H1 (cell line): Measurements from ENCODE around the gene FKBP8. TPM values are rescaled to one million over a fixed set of nuclear protein-coding genes. Genes with fewer than 3 reads are reported as not detected.

Source experiments
- CTCF ChIA-PET: fragments of 300-600 bp; sonication (Branson Sonifier 250); formaldehyde crosslinking; loops from one replicate; lab custom pipeline; 2021; ENCODE audit not compliant: partially characterized antibody; lab: Charles Lee
- POLR2A ChIA-PET: fragments of 300-600 bp; sonication (Branson Sonifier 250); formaldehyde crosslinking; loops from one replicate; lab custom pipeline; 2021; ENCODE audit warnings: inconsistent platforms; ENCODE audit not compliant: partially characterized antibody; lab: Charles Lee
- DNase-seq, 2 experiments: peaks; one replicate each; pipeline versions ENCODE4 v3.0.0 to v3.0.0-alpha.2; 2010 to 2022; ENCODE audit warnings: low spot score in 2 of 2, low read depth in 1 of 2, mixed read lengths in 1 of 2
- FAIRE-seq: peaks from 2 replicates; lab custom pipeline; 2011; peaks lifted over from hg19 to GRCh38; lab: Jason Lieb, UNC
- H2AFZ ChIP-seq: 2 replicates; pipeline ENCODE4 v1.8.1; 2012; ENCODE audit warnings: low read length, inconsistent platforms
- H2AK5ac ChIP-seq: 2 replicates; pipeline ENCODE4 v1.6.1; 2013; ENCODE audit warnings: low read depth, low read length
- H2BK120ac ChIP-seq: replicated peaks from 2 replicates; pipeline ENCODE3; 2013; ENCODE audit warnings: low read depth, low read length, inconsistent platforms
- H2BK12ac ChIP-seq: 2 replicates; pipeline ENCODE4 v1.6.1; 2013; ENCODE audit warnings: low read depth, low read length
- H2BK15ac ChIP-seq: 2 replicates; pipeline ENCODE4 v1.6.1; 2013; ENCODE audit warnings: low read length
- H2BK20ac ChIP-seq: 2 replicates; pipeline ENCODE4 v1.6.1; 2013; ENCODE audit warnings: low read length
- H2BK5ac ChIP-seq: 2 replicates; pipeline ENCODE4 v1.6.1; 2013; ENCODE audit warnings: low read depth, low read length
- H3K14ac ChIP-seq: 2 replicates; pipeline ENCODE4 v1.6.1; 2013; ENCODE audit warnings: inconsistent platforms; ENCODE audit not compliant: insufficient read length
- H3K18ac ChIP-seq: 2 replicates; pipeline ENCODE4 v1.6.1; 2013; ENCODE audit warnings: low read length; ENCODE audit errors: extremely low read depth
- H3K23ac ChIP-seq: 2 replicates; pipeline ENCODE4 v1.6.1; 2013; ENCODE audit warnings: inconsistent platforms; ENCODE audit not compliant: insufficient read length
- H3K23me2 ChIP-seq: 2 replicates; pipeline ENCODE4 v1.6.1; 2013; ENCODE audit warnings: low read depth, low read length
- H3K27ac ChIP-seq: 2 replicates; pipeline ENCODE4 v1.6.1; 2011; ENCODE audit warnings: low read depth, low read length, inconsistent platforms
- H3K27me3 ChIP-seq, 4 experiments: replicated peaks in 1 of 4; 1 replicate in 1 of 4; 2 replicates in 3 of 4; pipeline versions ENCODE4 v1.6.1 to v1.8.1; 2011 to 2013; ENCODE audit warnings: low read length in 3 of 4, mild to moderate bottlenecking in 3 of 4, inconsistent platforms in 2 of 4, mixed read lengths in 2 of 4, moderate library complexity in 1 of 4; ENCODE audit not compliant: control insufficient read depth in 3 of 4, insufficient read depth in 3 of 4; ENCODE audit errors: extremely low read depth in 1 of 4
- H3K36me3 ChIP-seq, 4 experiments: 2 replicates each; pipeline versions ENCODE4 v1.6.1 to v1.8.1; 2011 to 2013; ENCODE audit warnings: mild to moderate bottlenecking in 4 of 4, low read length in 3 of 4, moderate library complexity in 2 of 4, control low read depth in 1 of 4, inconsistent platforms in 1 of 4; ENCODE audit not compliant: insufficient read depth in 4 of 4, control insufficient read depth in 2 of 4
- H3K4ac ChIP-seq: replicated peaks from 2 replicates; pipeline ENCODE3; 2013; ENCODE audit warnings: low read length, low read depth, mixed read lengths, inconsistent platforms; ENCODE audit not compliant: insufficient read length
- H3K4me1 ChIP-seq, 4 experiments: replicated peaks in 1 of 4; 1 replicate in 1 of 4; 2 replicates in 3 of 4; pipeline versions ENCODE4 v1.6.1 to v1.8.1; 2011 to 2013; ENCODE audit warnings: low read length in 3 of 4, inconsistent platforms in 2 of 4, mixed read lengths in 1 of 4; ENCODE audit not compliant: insufficient read depth in 4 of 4, control insufficient read depth in 3 of 4
- H3K4me2 ChIP-seq, 2 experiments: 2 replicates each; pipeline versions ENCODE4 v1.6.1 to v1.8.1; 2011 to 2013; ENCODE audit warnings: low read depth in 2 of 2, low read length in 2 of 2, control low read depth in 1 of 2, inconsistent platforms in 1 of 2, mild to moderate bottlenecking in 1 of 2; ENCODE audit not compliant: insufficient read depth in 1 of 2
- H3K4me3 ChIP-seq, 4 experiments: fragments of 200-600, 300-600 bp in 1 of 4; sonication (generic), shearing (Covaris generic), sonication (Bioruptor Twin) in 1 of 4; 2 replicates each; pipeline versions ENCODE4 v1.5.1 to v1.8.1; 2011 to 2016; ENCODE audit warnings: low read length in 4 of 4, low read depth in 3 of 4, control low read depth in 2 of 4, inconsistent platforms in 2 of 4, mild to moderate bottlenecking in 2 of 4, mixed read lengths in 1 of 4, moderate library complexity in 1 of 4; ENCODE audit not compliant: insufficient read depth in 2 of 4; ENCODE audit errors: extremely low read depth in 1 of 4
- H3K56ac ChIP-seq: replicated peaks from 2 replicates; pipeline ENCODE3; 2013; ENCODE audit warnings: low read depth, mild to moderate bottlenecking, mixed read lengths, low read length, inconsistent platforms; ENCODE audit not compliant: insufficient read length
- H3K79me1 ChIP-seq: 2 replicates; pipeline ENCODE4 v1.6.1; 2013; ENCODE audit warnings: low read depth, low read length, control low read depth
- H3K79me2 ChIP-seq, 2 experiments: 2 replicates each; pipeline versions ENCODE4 v1.6.1 to v1.8.1; 2012 to 2013; ENCODE audit warnings: low read length in 2 of 2, mild to moderate bottlenecking in 2 of 2, inconsistent platforms in 1 of 2; ENCODE audit not compliant: insufficient read depth in 2 of 2, control insufficient read depth in 1 of 2
- H3K9ac ChIP-seq, 4 experiments: replicated peaks in 1 of 4; 1 replicate in 1 of 4; 2 replicates in 3 of 4; pipeline versions ENCODE4 v1.6.1 to v1.8.1; 2011 to 2013; ENCODE audit warnings: low read depth in 3 of 4, low read length in 3 of 4, control low read depth in 2 of 4, mild to moderate bottlenecking in 2 of 4, moderate library complexity in 2 of 4, inconsistent platforms in 1 of 4; ENCODE audit errors: extremely low read depth in 1 of 4
- H3K9me3 ChIP-seq, 2 experiments: 2 replicates each; pipeline versions ENCODE4 v1.6.1 to v1.8.1; 2012 to 2013; ENCODE audit warnings: mild to moderate bottlenecking in 2 of 2, moderate library complexity in 2 of 2, control low read depth in 1 of 2, inconsistent platforms in 1 of 2, low read depth in 1 of 2, low read length in 1 of 2, mixed read lengths in 1 of 2; ENCODE audit not compliant: insufficient read depth in 2 of 2
- H4K20me1 ChIP-seq, 2 experiments: replicated peaks in 1 of 2; 2 replicates each; pipeline versions ENCODE3 to v1.8.1; 2011 to 2013; ENCODE audit warnings: inconsistent platforms in 2 of 2, low read length in 2 of 2, mild to moderate bottlenecking in 1 of 2; ENCODE audit not compliant: insufficient read depth in 2 of 2, control insufficient read depth in 1 of 2
- H4K5ac ChIP-seq: 2 replicates; pipeline ENCODE4 v1.6.1; 2013; ENCODE audit warnings: low read length, low read depth, mixed read lengths, inconsistent platforms; ENCODE audit not compliant: insufficient read length
- H4K8ac ChIP-seq: 2 replicates; pipeline ENCODE4 v1.8.0; 2013; ENCODE audit warnings: mild to moderate bottlenecking, moderate library complexity, low read length, inconsistent platforms; ENCODE audit not compliant: insufficient read depth; ENCODE audit errors: extremely low read depth
- H4K91ac ChIP-seq: replicated peaks from 2 replicates; pipeline ENCODE3; 2013; ENCODE audit warnings: low read length, mixed read lengths, inconsistent platforms; ENCODE audit not compliant: insufficient read length
- CBX5 ChIP-seq: fragments of 300-800, 300-1000 bp; sonication (generic); IDR thresholded peaks from 2 replicates; pipeline ENCODE4 v1.7.1; 2016; ENCODE audit warnings: antibody characterized with exemption, low read length, low read depth
- CTBP2 ChIP-seq: IDR thresholded peaks from 2 replicates; pipeline ENCODE4 v1.7.0; 2011; ENCODE audit warnings: borderline replicate concordance, mild to moderate bottlenecking, moderate library complexity, mixed read lengths, low read length; ENCODE audit not compliant: insufficient read depth, insufficient read length
- GTF2F1 ChIP-seq: IDR thresholded peaks from 2 replicates; pipeline ENCODE4 v1.6.1; 2012; ENCODE audit warnings: low read depth, low read length, improper control_type of control experiment, borderline replicate concordance
- POU5F1 ChIP-seq: IDR thresholded peaks from 2 replicates; pipeline ENCODE4 v1.6.1; 2011; ENCODE audit warnings: low read depth, mild to moderate bottlenecking, low read length, moderate library complexity
- TAF7 ChIP-seq: optimal IDR thresholded peaks from 2 replicates; pipeline ENCODE3; 2011; ENCODE audit warnings: low read depth, mild to moderate bottlenecking, inconsistent platforms, low read length, moderate library complexity, borderline replicate concordance
- WGBS, 2 experiments: shearing (Covaris generic) in 1 of 2; methylation state at CpG; one replicate each; pipeline versions ENCODE4 v1.1.6 to v1.1.7; 2013 to 2015; ENCODE audit warnings: low lambda C conversion rate in 2 of 2, mixed read lengths in 2 of 2, inconsistent platforms in 1 of 2, low coverage in 1 of 2, missing lambda C conversion rate in 1 of 2; ENCODE audit not compliant: insufficient replicate concordance in 2 of 2, insufficient coverage in 1 of 2, insufficient read length in 1 of 2; ENCODE audit errors: extremely low coverage in 1 of 2, missing lambda C conversion rate in 1 of 2; 5-methylcytosine and 5-hydroxymethylcytosine counted together
- polyA plus RNA-seq, 7 experiments: library from polyadenylated mRNA; depleted of rRNA in 3 of 7; stranded (reverse) in 5 of 7; unstranded in 2 of 7; fragments of >200 nt in 5 of 7; fragments of 200-250 nt in 2 of 7; gene quantifications; 1 replicate in 5 of 7; 2 replicates in 1 of 7; 4 replicates in 1 of 7; pipeline versions ENCODE4 v1.2.1 to v1.2.3, GENCODE V29; 2011 to 2013; ENCODE audit warnings: missing spikeins in 2 of 7, mixed read lengths in 2 of 7
- total RNA-seq: library from RNA; stranded (reverse); fragmentation: NEBNext Ultra II Directional; extraction: Animal tissue kit (Norgen Biotek cat#: 25700); gene quantifications from 2 replicates; pipeline ENCODE4 v1.2.1, GENCODE V29; 2021

The FKBP8 gene
- total and polyA plus RNA-seq, 2 of the 8 experiments (the other 6 are each of a cell fraction or from before 2014, with no cell fraction given), result 264 to 309 TPM

DNA sequence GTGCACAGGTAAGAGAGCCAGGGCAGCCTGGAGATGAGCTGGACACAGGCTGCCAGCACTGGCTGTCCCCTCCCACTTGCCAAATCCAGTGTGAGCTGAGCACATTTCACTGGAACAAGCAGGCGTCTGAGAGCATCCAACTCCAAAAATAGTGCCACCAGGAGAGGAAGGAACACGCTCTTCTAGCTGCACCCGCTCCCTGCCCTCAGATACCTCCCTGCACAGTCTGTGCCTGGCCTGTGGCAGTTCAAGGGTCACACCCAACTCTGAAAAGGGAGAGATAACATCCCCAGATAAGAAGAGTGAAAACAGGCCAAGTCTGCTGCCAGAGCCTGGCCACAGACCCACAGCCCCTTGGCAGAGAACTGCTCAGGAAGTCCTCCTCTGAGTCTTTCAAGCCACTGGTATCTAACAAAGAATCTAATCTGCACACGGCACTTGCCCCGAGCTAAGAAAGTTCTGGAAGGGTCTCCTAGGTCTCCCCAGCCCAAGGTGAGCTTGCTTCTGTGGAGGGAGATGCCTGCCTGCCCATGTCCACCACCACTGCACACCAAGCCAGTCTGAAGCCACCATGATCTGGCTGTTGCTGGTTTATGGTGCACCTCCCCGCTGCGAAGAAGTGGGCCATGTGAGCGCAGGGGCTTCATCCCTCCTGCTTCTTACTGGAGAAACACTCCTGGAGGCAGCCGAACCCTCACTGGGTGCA, 36.2 kb downstream of the FKBP8 start:
- no peak for DNase-seq
- H2BK12ac ChIP-seq, result no peak overlapping the region
- H3K18ac ChIP-seq, result no peak overlapping the region
- no peak overlapping the region for H2BK120ac ChIP-seq
- H3K23me2 ChIP-seq, result no peaks in the 10 kb centered on the region
- no peak overlapping the region for H4K5ac ChIP-seq
- no peak overlapping the region for H3K14ac ChIP-seq
- H3K4ac ChIP-seq, result no peak overlapping the region
- WGBS, 2 experiments, result 95% methylated on average over 9 of the region's 9 CpGs; no CpG with 5 or more reads in 1 of the 2 experiments
- H3K79me1 ChIP-seq, result peaks cover 25% of the 10 kb centered on the region
- no peak overlapping the region for H2BK15ac ChIP-seq
- no peak overlapping the region for H2AK5ac ChIP-seq
- H3K4me3 ChIP-seq, result no peak overlapping the region
- peaks cover 10 to 42% of the 10 kb centered on the region in 2 experiments for H4K20me1 ChIP-seq
- H3K36me3 ChIP-seq, result no peaks in the 10 kb centered on the region
- no peak overlapping the region for H4K91ac ChIP-seq
- ChIA-PET CTCF (interaction anchor here (0.9 to 32.9 kb wide), 12 partner anchors 9 to 254 kb away, joined by 3 to 458 read pairs (median 6); partner anchors contain the start of gene REX1BD), POLR2A (interaction anchor here (1.0 to 2.8 kb wide), 2 partner anchors 12 to 65 kb away, joined by 3 to 8 read pairs; partner anchors contain the start of gene UBA52)
- no peak for FAIRE-seq
- H3K4me2 ChIP-seq, result no peak overlapping the region
- H3K27ac ChIP-seq, result no peak overlapping the region
- no peaks in the 10 kb centered on the region for H3K9me3 ChIP-seq
- no peak overlapping the region for H3K9ac ChIP-seq
- no peak overlapping the region for H3K23ac ChIP-seq
- peaks cover 0 to 53% of the 10 kb centered on the region in 2 experiments; a peak in 3 of 4 replicates for H3K79me2 ChIP-seq
- no peak overlapping the region for H2BK20ac ChIP-seq
- no peak overlapping the region; the same call in 1 of the 2 replicates for H2BK5ac ChIP-seq
- no peak overlapping the region for H4K8ac ChIP-seq
- H3K4me1 ChIP-seq, result no peaks in the 10 kb centered on the region; a peak in 1 of 7 replicates
- no peak overlapping the region for H3K56ac ChIP-seq
- H2AFZ ChIP-seq, result no peak overlapping the region
- H3K27me3 ChIP-seq, result no peaks in the 10 kb centered on the region
- no peak for TF ChIP-seq CTBP2
- TF ChIP-seq POU5F1, result no peak
- no peak for TF ChIP-seq CBX5
- TF ChIP-seq GTF2F1, result no peak
- no peak for TF ChIP-seq TAF7
